Cortex of kidney (tissue), 1 donor: ENCODE measurements around the gene DPP4.

Experiments used
- DNase-seq: peaks from one replicate; lab custom pipeline; 2025; lab: John Stamatoyannopoulos, UW

DPP4 gene

DNA sequence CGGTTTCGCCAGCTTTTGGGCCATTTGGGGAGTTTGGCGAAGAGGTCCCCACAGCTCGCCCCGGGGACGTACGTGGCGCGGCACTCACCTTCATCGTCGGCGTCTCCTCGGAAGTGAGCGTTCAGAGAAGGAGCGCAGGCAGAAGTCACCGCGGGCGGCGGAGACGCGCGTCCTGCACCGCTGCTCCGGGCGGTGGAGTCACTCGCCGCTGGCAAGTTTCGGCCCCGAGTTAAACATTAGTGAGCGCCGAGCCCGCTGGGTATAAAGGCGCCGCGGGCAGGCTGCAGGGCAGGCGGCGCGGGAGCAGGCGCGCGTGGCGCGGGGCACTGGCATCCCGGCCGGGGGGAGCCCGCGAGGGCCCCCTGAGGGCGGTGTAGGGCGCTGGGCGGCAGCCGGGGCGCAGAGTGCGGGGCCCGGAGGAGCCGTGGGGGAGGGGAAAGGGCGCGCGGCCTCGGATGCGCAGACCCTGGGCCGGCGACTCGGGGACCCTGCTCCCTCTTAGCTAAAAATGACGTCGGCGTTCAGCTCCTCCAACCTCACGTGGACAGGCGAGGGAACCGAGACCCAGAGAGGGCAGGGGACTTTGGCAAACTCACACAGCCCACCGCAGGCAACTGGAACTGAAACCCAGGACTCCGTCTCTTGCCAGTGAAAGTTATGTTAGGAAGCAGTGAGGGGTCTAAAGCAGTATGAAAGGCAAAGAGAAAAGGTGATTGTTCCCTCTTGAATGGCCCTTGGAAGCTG lies at the start of gene DPP4:
Gene DPP4 (minus strand): TSS at position 328 of the 744 bp plus-strand sequence. CDS start 234 bp downstream, at position 94.
- no peak for DNase-seq

DNA sequence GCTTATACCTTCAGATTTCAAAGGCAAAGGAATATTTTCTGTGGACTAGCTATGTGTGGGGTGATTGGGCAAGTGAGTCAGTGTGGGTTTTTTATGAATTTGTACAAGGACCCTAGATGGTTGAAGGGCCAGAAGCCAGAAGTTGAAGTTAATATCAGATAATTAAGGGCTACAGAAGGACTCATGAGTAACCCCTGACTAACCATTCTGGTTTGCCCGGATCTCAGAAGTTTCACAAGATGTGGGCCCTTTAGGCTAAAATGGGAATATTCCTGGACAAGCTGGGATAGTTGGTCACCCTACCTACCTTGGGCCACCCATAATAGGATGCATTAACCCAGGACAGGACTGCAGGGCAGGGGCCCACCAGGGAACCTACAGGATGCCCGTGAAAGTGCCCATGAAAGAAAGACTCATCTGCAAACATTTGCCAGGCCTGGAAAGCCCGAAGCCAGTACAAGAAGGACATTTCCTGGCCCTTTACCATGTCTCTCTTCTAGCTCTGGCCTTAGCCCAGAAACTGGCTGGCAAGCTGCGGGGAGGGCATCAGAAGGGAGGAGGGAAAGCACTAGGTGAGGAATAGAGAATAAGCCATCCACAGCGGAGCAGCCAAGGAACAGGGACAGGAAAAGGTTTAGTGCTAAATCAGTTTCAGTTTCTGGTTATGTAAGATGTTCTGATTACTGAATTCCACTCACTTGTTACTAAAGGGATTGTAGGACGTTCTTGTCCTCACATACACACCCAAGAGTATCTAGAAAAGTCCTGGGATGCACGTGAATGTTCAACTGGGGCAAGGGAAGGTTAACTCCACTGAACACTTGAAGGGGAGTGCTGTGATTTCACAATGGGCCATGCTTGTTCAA lies 44.4 kb upstream of the DPP4 start:
- no peak for DNase-seq

DNA sequence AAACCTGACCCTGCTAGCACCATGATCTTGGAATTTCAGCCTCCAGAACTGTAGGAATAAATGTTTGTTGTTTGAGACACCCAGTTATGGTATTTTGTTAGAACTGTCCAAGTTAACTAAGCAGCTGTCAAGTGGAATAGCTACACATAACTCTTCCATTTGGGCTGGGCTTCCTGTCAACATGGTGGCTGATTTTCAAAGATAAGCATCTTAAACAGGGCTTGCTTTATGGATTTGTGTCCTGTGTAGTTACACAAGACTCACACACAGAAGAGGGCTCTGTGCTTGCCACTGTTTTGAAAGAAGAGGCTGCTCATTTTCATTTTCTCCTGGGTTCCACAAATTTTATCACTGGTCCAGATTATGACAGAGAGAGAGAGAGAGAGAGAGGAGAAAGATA lies 42.3 kb upstream of the DPP4 start:
- DNase-seq = no peak

DNA sequence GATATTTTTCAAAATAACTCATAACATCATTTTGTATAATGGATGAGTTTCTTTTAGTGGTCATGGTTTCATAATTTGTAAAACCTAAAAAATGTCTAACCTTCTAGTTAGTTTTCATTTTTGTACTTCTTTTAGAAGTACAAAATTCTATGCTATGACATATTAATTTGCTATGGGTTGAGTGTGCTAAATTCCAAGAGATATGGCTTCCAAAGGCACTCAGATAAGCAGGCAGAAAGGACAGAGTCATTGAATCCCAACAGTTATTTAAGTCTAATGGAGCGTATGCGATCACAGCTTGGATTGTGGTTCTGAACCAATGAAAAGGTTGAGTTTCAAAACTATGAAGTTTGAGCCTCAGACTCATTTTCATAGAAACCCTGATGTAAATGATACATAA lies 41.1 kb upstream of the DPP4 start:
- no peak for DNase-seq

DNA sequence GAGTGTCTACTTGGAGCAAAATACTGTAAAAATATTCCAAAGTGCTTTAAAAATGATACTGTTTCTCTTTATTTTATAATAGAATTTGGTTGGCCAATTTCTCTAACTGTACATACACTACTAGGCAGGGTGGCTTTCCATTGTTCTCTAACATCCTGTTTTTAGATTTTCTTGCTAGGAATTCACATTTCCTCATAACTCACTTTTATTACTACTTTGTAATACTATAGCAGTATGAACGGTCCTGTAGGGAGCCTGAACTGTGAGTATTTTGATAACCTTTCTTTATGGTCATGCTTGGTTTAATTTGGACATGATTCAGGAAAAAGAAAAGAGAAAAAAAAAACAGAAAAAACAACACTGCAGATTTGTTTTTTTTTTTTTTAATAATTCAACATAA lies 40.3 kb upstream of the DPP4 start:
- DNase-seq = no peak

DNA sequence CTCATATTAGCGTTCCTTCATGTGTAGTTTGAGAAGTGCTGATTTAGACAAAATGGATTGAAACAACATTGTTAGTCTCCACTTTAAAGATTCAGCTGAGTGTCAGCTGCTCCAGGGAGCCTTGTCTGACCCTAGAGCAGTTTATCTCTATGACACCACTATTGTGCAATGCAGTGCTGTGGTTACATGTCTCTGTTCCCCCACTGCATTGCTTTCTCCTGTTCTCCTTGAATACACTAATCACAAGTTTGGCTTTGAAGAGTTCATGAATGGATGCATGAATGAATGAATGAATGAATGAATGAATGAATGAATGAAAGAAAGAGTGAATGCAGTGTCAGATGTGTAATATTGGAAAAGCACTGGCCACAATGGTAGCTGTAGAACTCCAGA lies 39.8 kb upstream of the DPP4 start:
- no peak for DNase-seq

DNA sequence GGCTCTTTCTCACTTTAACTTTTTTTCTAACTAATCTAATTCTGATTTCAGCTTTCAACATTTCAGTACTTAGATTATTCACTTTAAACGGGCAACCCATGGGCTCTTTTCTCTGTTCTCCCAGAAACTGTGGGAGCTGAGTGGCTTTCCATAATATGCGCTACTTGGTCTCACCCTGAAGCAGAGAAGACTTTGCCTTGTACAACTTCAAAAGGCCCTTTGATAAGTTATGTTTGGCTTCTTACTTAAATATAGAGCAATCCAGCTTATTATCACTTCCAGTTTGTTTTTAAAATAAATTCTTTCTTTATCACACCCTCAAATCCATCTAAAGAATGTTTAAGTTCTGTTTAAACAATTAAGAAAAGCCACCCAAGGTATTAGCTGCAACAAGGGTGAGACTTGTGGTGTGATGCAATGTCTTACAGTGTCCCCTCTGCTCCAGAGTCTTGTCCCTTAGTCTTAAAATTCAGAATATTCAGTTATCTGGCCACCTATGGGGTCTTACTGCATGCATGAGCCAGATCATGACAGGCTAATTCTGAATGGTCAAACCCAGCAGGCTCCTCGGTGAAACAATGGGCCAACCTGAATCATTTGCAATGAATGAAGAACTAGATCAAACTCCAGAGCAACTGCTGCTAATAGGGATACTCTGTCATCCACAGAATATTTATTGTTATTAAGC lies 39.2 kb upstream of the DPP4 start:
- no peak for DNase-seq

DNA sequence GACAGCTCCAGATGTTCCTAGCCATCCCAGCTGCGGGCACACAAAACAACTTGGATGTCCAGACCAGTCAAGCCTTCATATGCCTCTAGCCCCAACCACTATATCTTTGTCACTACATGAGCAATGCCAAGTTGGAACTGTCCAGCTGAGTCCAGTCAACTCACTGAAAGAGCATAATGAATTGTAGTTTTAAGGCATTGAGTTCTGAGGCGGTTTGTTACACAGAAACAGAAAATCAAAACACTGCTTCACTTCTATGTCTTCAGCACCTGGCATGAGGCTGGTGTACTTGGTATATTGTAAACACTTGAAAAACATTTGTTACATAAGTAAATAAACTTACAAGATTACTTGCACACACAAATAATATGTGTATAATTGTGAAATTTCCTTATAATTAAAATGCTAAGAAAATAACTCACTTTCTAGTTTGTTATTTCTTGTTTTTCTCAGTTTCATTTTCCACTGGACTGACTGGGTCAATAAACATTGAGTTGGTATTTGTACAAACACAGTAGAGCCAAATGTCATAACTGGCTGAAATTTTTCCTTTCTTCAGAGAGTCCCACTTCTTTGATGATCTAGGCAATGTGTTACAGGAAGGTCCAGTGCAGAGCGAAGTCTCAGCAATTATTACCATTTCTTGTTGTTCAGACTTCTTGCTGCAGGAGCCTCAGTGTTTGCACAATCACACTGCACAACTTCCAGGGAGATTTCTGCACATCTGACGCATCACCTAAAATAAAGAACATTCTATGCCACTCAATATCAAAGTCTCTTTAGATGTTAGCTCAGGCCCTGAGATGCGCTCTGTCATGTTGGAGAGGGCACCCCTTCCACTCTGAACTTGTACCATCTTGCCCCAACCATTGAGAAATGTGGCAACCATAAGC lies 38.2 kb upstream of the DPP4 start:
- no peak for DNase-seq

DNA sequence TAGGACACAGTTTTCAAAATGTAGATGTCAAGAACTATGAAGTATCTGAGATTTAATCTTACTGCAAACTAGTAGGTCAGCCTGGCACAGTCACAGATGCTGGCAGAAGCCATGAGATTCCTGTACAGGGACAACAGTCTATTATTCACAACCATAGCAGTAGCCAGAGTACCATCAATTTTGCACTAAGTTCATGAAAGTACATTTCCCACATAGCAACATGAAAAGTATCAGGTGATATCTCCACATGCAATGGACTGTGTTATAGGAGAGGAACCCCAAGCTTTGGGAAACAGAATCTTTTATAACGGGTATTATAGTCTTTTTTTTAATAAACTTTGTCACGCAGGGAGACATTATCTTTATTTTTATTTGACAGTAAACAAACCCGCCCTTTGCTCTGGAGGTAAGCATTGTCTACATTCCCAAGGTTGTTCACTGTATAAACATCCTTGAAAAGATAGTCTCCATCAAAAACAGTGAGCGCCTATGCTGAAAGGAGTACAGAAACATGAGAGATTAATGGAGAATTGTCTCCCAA lies 33.4 kb upstream of the DPP4 start:
- DNase-seq = no peak

DNA sequence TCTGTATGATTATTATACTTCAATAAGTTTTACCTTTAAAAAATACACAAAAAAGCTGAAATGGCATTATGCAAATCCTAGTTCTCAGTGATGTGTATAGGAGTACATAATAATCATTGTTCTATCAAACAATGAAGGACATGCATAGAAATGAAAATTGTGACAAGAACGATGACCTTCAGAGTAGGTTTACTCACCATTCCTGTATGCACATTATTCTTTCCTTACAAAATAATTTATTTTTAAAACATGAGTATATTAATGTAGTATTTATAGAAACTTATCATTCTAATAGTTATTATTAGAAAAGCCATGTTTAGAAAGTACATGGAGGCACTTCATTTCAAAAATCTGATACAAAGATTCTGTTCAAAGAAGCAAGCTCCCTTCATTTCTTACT lies 32.7 kb upstream of the DPP4 start:
- DNase-seq = no peak

DNA sequence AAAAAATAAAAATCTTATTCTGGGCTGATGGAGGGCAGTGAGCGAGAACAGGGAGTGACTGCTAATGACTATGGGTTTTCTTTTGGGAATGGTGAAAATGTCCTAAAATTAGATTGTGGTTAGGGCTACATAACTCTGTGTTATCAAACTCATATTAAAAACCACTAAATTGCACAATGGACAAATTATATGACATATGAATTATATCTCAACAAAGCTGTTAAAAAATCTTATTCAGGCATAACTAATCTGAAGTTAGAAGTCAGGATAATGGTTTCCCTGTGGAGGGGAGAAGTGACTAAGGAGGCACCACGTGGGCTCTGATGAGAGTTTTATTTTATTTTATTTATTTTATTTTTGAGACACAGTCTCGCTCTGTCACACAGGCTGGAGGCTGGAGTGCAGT lies 32.1 kb upstream of the DPP4 start:
- DNase-seq = no peak

DNA sequence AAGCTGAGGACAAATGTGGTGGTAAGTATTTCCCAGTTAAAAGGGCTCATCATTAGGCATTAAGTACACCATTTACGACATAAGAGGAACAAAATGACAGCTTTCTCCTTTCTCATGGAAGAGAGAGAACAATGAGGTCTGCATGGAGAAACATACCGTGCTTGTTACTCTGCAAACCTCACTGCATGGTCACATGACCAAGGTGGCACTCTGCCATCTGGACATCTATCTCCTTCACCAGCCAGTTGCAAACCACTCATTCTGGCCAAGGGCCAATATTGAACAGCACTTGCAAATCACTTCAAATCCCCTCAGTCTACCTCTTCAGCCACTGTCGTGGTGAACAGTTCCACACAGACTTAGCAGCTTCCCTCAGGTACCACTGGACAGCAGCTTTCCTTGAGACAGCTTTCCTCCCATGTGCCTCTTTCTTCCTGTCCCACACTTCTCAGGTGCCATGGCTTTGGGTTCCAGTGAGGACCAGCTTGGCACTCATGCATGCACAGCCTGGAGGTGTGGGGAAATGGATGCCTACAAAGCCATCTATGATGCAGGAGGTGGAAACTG lies 29.5 kb upstream of the DPP4 start:
- no peak for DNase-seq

DNA sequence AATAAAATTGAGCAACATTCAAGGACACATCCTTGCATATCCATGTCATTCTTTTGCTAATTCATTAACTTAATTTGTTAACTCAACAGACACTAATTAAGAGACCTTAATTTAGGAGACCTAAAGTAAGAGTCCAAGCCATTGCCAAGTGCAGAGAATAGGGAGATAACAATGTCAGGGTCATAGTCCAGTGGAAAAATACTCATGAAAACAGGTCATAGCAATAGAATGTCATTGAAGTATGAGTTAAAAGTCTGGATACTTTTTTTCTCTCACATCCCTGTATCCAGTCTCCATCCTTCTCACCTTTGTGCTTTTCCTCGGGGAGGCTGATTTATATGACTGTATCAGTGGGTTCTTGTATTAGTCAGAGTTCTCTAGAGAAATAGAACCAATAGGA lies 26.6 kb upstream of the DPP4 start:
- no peak for DNase-seq

DNA sequence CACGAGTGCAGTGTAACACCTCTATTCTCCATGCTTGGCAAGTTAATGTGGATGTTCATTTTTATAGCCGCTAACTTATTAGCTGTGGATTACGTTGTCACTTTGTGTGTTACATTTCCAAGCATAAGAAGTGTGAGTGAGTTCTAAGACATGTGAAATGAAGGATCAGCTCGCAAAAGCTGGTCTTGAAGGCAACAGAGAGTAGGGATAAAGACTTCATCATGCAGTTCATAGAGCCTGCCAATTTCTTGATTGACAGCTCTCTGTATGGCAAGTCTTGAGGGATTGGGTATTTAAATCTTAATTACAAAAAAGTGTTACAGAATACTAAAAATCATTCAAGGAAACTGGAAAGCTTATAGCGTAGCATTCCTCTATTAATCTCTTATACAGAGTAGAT lies 25.8 kb upstream of the DPP4 start:
- no peak for DNase-seq

DNA sequence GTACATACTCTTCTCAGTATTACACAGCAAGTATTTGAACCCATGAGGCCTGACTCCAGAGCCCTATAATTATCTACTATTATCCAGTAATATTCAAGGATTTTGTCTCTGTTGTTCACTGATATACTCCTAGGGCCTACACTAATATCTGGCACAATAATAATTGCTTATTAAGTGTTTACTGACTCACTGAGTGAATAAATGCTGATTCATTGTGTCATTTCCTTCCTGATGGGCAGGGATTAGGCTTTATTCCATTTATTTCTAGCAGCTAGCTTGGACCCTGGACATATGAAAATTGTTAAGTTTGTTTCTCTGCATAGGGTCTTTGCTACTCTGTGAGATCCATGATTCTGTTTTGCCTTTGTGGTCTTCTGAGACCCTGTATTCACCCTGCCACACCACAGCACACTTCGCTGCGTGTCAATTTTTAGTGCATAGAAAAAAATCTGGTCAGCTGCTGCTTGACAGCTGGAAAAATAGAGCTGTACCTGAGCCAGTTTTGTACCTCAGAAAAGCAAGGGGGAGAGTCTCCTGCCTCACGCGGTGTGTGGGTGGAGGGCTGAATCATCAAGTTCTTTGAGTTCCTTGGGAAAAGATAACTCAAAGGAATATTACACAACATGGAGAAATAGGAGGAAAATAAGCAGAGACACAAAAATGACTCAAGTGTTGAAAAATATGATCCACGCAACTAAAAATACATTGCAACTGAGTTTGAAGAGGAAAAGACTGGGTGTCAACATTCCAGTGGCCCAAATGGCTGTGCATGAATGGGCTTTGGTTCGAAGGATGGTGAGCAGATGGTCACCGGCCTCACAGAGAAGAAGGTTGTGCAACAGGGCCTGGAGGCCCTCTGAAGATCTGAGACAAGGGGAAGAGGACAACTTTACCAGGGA lies 18.9 kb upstream of the DPP4 start:
- no peak for DNase-seq

DNA sequence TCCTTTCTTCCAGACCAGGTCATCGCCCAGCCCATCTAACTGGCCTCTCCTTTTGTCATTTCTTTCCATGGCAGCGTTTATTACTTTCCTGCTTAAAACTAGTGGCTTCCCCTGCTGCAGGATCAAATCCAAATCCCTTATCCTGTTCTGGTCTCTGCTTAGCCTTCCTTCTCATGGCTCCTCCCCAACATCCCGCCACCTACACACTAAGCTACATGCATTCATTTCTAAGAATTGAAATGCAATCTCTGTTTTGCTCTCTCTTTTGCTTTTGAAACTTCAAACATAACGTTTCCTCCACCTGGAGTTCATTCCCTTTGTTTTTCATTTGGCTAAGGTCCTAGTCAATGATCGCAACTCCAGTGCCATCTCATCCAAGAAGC lies 18.0 kb upstream of the DPP4 start:
- no peak for DNase-seq

DNA sequence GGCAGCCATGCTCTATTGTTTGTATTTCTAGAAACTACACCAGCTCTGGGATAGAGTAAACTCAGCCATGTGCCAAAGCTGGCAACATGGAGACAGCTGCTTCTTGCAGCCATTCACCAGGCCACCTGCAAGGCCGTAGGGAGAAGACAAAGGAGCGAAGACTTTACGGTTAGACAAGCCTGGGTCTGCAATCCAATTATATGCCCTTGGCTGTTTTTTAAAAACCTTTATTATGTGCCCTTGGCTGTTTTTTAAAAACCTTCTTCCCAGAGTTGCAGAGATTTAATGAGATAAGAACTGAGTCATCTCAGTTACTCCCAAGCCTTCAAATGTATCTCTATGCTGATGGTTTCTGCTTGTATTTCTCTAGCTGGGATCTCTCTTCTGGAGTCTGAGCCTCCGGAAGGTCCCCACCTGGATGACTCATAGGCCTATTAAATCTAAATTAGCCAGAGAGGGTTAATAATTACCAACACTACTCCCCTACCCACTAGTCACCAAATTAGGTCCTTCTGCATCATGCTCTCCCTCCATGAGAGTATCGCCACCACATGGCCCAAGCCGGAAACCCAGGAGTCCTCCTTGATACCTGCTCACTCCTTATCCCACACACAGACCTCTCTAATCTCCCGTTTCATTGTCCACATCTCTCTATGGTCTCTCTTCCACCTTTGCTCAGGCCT lies 17.5 kb upstream of the DPP4 start:
- no peak for DNase-seq

DNA sequence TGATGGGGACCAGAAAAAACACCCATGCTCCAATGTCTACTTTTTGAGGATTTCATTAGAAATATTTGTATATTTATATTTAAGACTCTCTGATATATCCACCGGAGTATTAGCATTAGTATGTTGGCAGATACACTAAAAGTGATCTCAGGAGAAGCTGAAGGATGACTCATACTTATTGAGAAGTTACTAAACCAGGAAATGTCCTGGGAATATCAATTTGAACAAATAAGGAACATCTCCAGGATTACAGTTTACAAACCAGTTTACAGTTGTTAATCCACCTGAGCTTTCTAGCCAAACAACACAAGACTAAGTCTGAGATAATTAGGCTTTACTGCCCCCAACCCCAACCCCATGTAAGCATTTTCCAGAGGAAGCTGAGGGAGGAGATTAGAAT lies 16.1 kb upstream of the DPP4 start:
- no peak for DNase-seq

DNA sequence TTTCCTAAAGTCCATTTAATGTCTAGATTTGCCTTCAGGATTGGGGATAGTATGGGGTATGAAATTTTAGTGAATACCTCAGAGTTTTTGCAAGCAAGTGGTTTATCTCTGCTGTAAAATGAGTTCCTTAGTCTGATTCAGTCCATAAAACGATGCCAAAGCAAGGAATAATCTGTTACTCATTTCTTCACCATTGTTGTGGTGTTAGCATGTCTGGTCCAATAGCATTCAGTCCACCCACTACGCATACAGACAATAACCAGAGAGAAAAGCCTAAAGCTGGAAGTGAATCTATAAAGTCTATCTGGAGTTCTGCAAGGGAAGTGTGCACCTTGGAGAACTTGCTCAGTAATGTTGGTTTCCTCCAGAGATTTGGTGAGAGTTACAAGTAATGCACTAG lies 12.9 kb upstream of the DPP4 start:
- no peak for DNase-seq
